PC-9 (cell line): ENCODE measurements around the gene MOSPD2.

Experiments
- CTCF ChIP-seq: fragments of 200-600 bp; sonication (generic); conservative IDR thresholded peaks from 2 replicates; pipeline ENCODE4 v1.6.1; 2017; ENCODE audit warnings: mixed run types, antibody characterized with exemption, mild to moderate bottlenecking, moderate library complexity
- EZH2 ChIP-seq: fragments of 200-600 bp; sonication (generic); IDR thresholded peaks from 2 replicates; pipeline ENCODE4 v1.8.0; 2017; ENCODE audit warnings: antibody characterized with exemption, low read depth

- TF ChIP-seq CTCF (no peak), EZH2 (no peak)
These were observed 40.6 kb upstream of the MOSPD2 start for GRCh38 chrX:14832586-14832985.
